NCI-H1694 treated with DMSO at 0.1 percent for 48 hours (cell line): Measurements from ENCODE around the gene THRA.

Source experiments
- DNase-seq: peaks from one replicate; lab custom pipeline; 2025; lab: John Stamatoyannopoulos, UW

Gene THRA

DNA sequence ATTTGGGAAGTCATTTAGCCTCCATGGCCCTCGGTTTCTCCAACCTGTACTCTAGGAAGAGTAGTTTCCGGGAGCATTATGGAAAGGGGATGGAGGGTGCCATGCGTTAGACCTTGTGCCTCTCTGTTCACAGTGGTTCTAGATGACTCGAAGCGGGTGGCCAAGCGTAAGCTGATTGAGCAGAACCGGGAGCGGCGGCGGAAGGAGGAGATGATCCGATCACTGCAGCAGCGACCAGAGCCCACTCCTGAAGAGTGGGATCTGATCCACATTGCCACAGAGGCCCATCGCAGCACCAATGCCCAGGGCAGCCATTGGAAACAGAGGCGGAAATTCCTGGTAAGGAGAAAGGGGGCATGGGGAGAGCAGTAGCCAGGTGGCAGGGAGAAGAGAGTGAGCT, 21.7 kb downstream of the THRA start:
- DNase-seq, result no peak

DNA sequence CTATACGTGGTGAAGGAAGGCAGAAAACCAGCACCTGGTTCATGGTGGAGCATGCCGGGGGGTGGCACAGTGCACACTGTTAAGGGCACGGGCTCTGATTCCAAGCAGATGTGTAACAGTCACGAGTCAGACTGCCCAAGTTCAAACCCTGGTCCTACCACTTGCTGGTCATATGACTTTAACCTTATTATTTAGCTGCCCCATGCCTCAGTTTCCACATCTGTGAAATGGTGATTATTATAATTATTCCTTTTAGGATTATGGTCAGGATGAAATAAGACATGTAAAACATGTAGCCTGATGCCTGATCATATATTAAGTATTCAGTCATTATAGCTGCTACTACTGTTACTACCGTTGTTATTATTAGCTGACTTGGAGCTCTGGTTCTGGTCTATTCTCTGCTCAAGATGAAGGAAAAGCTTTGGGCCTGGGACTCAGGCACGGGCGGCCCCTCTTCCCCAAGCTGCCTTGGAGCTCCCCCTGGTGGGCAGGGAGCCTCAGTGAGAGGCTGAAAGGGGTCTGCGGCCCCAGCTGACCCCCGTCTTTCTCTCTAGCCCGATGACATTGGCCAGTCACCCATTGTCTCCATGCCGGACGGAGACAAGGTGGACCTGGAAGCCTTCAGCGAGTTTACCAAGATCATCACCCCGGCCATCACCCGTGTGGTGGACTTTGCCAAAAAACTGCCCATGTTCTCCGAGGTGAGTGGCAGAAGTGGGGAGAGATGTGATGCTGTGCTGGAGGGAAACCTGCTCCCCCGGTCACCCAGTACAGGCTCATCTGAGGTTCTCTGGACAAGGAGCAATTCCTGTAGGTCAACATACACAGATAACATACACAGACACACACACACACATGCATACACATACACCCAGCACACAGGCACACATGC, 23.6 kb downstream of the THRA start:
- DNase-seq, result peak; percentile 36

DNA sequence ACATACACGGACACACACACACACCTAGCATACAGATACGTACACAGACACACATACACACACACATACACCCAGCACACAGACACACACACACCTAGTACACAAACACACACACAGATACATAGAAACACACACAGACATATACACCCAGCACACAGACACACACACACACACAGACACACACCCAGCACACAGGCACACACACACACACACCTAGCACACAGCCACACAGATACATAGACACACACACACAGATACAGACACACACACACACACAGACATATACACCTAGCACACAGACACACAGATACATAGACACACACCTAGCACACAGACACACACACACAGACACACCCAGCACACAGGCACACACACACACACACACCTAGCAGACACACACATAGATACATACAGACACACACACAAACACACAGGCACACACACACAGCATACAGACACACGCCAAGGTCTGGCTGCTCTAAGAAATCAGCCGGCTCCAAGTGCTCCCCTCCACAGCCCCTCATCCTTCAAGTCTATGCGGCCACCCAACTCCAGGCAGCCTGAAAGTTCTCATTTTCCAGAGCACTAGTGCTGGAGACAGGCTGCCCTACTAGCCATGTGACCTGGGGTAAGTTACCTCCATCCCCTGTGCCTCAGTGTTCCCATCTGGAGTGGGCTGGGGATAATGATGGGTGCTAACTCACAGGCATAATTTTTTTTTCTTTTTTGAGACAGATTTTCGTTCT, 24.5 kb downstream of the THRA start:
- no peak for DNase-seq

DNA sequence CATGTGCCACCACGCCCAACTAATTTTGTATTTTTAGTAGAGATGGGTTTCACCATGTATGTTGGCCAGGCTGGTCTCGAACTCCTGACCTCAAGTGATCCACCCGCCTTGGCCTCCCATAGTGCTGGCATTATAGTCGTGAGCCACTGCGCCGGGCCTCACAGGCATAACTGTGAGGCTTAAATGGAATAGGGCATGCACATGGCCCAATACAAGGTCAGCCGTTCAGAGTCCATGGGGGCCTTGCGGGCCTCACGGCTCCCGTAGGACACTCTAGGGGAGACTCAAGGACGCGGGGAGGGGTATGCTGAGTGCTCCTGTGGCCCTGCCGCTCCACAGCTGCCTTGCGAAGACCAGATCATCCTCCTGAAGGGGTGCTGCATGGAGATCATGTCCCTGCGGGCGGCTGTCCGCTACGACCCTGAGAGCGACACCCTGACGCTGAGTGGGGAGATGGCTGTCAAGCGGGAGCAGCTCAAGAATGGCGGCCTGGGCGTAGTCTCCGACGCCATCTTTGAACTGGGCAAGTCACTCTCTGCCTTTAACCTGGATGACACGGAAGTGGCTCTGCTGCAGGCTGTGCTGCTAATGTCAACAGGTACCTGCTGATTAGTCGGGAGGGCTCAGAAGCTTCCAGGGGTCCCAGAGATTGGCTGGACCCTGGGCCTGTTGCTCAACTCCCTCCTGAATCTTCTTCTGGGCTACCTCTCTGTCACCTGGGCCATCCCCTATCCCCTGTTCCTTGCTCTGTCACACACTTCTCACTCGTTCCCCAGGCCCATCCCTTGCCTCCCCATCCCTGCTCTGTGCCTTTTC, 25.3 kb downstream of the THRA start:
- no peak for DNase-seq

DNA sequence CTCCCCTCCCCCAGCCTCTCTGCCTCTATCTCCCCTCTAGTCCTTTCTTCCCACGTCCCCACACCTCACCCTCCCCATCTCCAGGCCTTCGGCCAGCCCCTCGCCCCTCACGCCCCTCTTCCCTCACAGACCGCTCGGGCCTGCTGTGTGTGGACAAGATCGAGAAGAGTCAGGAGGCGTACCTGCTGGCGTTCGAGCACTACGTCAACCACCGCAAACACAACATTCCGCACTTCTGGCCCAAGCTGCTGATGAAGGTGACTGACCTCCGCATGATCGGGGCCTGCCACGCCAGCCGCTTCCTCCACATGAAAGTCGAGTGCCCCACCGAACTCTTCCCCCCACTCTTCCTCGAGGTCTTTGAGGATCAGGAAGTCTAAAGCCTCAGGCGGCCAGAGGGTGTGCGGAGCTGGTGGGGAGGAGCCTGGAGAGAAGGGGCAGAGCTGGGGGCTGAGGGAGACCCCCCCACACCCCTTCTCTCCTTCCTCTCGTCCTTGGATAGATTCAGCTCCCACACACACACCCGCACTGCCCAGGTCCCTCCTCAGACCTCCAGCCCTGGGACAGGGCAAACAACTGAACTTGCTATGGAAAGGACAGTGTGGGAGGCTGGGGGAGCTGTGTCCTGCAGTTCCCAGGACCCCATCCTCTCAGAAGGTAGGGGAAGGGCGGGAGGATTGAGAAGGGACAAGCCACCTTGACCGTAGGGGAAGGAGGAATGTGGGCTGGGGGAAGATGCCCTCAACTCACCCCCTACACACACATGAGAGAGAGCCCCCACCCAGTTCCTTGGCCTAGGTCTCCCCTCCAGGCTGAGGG, 26.5 kb downstream of the THRA start:
- DNase-seq, result no peak

DNA sequence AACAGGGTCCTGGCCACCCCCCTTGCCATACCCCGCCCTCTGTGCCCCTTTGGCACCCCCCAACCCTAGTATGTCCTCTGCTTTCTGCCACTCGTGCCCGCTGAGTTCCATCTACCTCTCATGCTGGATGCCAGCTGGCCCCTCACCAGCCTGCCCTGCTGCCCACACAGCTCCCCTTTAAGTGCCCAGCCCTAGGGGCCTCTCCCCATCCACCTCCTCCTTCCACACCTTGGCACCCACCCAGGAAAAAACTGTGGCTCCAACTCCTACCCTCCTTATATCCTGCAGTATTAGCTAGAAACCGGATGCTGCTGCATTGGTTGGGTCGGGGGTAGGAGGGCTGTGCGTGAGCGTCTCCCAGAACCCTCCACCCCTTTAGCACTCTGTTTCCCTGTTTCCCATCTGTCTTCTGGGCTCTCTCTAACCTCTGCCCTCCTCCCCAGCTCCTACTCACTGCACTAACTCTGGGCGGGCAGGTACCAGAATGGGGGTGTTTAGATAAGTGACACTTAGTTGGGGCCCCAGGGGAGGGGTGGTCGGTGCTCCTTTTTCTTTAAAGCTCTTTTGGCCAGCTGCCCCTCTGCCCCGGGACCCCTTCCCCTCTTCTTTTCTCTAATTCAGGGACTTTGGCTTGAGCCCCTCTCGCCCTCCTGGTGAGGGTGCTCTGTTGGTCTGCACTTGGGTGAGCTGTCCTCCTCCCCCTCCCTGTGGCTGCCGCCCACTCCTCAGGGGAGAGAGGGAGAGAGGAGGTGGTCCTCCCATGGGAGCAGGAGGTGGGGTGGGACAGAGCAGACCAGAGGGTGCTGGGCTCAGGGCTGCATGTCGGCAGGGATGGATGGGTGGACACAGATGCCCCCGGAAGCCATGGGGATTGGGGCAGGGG, 27.7 kb downstream of the THRA start:
- DNase-seq, result peak; percentile 36

DNA sequence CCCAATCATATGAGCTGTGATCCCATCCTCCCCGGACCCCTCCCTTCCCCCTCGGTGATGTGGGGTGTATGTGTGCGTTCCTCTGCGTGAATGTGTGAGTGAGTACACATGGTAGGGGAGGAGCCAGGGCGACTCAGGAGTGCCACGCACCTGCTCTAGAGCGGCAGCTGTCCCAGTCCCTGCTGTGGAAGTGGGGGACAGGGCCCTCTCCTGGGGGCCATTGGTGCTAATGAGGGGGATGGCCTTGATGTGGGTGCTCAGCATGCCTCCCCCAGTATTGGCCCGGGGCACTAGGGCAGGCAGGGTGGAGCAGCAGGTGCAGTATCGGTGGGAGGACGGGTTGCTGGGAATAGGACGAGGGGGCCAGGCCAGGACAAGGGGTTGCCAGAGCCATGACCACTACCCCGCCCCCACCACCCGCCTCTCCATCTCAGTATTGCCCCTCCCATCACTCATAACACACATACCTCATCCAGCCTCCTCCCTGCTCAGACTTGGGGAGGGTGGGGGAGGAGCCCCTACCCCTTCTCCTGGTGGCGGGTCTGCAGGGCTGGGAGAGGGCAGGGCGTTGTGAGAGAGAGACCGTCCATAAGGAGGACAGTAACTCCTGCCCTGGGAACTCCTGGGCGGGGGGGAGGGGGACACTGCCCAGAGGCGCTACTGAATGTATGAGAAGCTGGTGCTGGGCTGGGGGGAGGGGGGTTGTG, 29.1 kb downstream of the THRA start:
- DNase-seq, result no peak

DNA sequence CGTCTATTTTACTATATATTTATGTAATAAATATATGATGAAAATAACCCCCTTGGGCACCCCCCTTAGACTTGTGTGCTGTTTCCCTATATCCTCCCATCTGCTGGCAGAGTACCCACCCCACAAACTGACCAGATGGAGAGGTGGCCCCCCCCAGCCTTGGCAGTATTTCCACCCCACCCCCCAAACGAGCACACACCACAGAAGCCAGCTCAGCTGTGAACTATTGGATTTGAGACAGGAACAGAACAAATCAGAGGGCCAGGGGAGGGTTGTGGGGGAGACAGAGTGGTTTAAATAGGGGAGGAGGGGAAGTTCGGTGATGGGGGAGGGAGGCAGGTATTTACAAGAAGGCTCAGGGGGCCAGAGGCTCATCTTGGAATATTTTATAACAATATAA, 29.8 kb downstream of the THRA start:
- DNase-seq, result peak; percentile 25

DNA sequence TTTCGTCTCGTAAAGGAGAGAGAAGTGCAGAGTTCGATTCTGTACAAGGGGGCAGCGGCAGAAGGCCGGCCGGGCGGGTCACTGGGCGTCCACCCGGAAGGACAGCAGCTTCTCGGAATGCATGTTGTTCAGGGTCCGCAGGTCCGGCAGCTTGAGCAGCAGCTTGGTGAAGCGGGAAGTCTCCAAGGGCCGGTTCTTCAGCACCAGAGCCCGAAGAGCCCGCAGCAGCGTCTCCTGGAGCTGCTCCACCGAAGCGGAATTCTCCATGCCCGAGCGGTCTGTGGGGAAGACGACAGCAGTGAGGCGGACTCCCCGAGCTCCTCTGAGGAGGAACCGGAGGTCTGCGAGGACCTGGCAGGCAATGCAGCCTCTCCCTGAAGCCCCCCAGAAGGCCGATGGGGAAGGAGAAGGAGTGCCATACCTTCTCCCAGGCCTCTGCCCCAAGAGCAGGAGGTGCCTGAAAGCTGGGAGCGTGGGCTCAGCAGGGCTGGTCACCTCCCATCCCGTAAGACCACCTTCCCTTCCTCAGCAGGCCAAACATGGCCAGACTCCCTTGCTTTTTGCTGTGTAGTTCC, 30.3 kb downstream of the THRA start:
- no peak for DNase-seq

DNA sequence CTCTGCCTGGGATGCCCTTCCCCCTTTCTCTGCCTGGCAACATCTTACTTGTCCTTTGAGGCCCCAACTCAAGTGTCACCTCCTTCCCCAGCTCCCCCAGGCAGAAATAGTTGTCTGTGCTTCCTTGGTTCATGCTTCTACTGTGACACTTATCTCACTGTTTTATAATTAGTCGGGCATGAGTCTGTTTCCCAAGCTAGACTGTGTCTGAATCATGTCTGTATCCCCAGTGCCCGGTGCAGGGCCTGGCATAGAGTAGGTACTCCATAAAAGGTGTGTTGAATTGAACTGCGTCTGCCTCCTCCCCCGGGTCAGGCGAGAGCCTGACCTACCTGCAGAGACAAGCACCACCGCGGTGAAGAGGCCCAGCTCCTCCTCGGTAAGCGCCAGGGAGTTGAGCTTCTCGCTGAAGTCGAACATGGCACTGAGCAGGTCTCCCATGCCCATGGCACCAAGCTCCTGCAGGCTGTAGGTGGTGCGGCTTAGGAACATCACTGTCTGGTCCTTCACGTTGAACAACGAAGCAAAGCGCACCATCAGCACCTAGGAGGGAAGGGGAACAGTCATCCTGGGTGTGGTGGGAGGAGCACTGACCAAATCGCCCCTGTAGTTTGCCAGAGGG, 30.9 kb downstream of the THRA start:
- no peak for DNase-seq

DNA sequence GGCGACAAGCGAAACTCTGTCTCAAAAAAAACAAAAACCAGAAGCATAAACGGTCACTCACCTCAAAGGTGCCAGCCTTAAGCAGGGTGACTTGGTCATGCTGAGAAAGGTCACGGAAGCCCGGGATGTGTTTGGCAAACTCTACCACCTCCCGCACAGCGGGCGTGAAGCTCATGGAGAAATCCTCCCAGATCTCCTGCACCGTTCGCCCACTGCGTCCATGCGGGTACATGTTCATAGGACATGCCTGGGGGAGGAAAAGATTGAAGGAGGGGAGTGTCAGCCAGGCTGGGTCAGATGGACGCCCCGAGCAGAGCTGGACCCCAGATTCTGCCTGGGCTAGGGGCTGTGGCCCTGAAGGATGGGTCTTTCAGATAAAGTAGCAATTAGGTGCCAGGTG, 32.1 kb downstream of the THRA start:
- no peak for DNase-seq

DNA sequence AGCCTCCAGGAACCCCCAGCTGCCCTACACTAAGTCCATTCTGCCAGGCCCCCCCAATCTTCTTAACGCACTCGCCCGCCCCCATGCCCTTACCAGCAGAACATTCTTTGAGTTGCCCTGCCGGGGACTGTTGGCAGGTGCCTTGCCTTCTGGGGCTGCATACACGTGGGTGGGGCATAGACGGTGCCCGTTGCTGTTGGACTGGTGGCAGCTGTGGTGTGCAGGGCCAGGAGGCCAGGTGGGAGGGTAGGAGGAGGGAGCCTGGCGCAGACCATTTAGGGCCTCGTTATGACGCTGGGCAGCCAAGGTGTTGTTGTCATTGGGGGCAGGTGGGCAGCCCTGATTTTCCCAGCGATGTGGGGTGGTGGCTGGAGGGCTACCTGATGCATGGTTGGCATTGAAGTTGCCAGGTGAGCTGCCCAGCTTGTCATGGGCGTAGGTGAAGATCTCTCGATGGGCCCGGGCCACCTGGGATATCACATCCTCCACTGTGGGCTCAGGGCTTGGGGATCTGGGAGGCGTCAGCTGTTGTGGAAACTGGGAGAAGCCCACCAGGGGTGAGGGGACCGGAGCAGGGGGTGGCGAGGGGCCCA, 32.7 kb downstream of the THRA start:
- no peak for DNase-seq

DNA sequence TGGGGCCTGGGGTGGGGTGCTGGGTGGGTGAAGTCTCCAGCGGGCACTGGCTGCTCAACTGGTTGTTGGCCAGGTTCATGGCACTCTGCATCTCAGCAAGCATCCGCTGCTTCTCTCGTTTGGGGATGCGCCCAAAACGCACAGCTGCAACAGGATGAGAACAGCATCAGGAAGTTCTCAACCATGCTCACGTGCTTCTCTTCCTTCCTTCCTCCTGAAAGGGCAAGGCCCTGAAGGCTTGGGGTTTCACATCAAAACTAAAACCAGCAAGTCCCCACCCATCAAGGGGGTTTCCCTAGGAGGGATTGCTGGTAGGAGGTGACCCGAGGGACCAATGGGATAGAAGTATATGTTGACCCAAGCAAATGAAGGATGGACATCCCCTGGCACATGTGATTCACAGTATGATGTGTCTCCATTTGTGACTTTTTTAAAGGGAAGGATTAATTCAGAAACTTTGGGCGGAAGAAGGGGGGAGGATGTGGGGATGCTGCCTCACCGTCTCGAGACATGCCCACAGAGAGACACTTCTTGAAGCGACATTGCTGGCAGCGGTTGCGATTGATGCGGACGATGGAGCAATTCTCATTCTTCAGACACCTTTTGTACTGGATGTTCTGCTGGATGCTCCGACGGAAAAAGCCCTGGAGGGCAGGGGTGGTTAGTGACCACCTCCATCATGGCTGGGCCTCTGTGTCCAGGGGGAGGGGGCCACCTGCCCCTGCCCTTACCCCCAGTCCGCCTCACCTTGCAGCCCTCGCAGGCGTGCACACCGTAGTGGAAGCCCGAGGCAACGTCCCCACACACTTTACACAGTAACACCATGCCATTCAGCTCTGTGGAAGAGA, 33.4 kb downstream of the THRA start:
- no peak for DNase-seq

DNA sequence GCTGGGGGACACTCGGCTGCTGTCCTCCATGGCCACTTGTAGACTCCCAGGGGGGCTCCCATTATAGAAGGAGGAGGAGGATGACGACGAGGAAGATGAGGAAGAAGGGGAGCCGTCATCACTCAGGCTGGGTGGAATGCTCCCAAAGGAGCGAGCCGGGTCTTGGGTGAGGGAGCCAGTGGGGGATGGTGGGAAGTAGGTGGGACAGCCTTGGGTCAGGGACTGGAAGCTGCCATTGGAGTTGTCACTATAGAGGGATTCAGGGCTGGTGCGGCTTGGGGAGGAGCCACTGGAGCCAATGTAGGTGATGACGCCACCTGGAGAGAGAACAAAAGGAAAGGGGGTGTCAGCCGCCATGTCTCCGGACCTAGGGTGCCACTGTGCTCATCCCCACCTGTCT, 34.3 kb downstream of the THRA start:
- DNase-seq, result no peak

DNA sequence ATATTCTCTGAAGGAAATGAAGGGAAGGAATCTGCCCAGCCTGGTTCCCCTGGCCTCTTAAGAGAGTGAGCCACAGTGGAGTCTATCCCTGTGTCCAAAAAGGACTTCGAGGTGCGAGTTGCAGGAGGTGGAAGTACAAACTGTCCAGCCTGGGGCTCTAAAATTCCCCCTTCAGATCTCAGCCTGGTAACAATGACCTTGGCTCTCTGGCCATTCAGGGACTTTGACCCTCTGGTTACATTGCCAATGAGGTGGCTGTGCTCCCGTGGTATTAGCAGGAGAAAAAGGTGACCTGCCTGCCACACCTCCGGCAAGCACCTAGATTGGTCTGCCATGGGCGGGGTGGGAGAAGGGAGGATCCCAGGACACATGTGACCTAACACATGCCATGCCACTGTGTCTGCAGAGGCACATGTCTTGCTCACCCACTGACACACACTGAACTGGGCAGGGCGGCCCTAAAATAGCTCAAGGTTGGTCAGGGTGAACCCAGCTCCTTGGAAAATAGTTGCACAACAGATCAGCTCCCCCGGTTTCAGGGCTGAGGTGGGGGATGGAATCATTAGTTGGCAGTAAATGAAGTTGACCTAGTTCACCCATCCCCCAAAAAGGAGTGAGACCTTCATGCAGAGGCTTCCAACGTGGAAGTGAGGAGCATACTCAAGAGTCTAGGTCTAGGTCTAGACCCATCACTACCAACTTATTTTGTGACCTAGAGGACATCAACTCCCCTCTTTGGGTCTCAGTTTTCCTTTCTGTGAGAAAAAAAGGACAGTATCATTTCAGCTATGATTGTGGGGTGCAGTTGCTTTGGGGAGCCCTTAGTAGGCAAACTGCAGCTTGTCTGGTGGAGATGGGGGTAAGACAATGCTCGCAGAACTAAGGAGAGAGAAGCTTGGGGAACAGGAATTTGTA, 35.4 kb downstream of the THRA start:
- no peak for DNase-seq

DNA sequence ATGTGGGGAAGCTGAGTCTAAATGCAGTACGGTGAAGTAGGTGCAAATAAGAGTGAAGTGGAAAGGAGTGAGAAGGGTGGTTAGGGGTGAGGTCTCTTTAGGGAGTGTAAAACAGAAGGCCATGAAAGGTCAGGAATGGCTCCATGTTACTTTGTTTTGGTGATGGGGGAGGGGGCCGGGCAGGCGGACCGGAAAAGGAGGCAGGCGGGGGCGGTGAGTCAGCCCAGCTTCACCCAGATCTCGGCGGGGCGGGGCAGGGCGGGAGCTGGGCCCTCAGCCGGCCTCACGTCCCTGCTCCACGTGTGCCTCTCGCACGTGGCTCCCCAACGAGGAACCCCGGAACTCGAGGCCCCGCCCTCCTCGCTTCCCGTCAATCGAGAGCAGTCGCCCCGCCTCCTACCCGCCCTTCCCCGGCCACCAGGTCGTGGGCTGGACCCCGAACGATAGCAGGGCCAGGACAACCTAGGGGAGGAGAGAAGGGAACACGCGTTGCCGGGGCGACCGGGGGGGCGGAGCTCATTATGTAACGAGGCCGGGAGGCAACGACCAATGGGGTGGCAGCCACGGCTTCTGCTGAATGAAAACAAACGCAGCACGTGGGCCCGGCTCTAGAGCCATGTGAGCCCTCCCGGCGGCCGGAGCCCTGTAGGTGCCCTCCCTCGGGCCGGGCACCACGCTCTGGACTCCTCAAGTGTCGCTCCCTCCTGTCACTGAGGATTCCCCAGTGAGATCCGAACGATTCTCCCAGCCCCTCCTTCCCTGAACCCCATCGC, 36.3 kb downstream of the THRA start:
- DNase-seq, result peak; percentile 65
